GM19035 (cell line): ENCODE data around the gene FBXO38.
"Not testable (repeated sequence)": the region's sequence is repeated elsewhere in the genome, so short reads cannot be mapped to it uniquely, and the experiment has no call there.

Source experiments
- ATAC-seq: cut with Tn5 transposase; IDR thresholded peaks from one replicate; pipeline ENCODE4 v1.9.1; 2021; ENCODE audit not compliant: unreplicated experiment

The FBXO38 gene

DNA sequence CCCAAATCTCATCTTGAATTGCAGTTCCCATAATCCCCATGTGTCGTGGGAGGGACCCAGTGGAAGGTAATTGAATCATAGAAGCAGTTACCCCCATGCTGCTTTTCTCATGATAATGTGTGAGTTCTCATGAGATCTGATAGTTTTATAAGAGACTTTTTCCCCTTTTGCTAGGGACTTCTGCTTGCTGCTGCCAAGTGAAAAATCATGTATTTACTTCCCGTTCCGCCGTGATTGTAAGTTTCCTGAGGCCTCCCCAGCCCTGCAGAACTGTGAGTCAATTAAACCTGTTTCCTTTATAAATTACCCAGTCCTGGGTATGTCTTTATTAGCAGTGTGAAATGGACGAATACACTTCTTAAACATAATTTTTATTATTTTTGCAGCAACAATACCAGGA is 85.0 kb downstream of the FBXO38 start:
- not testable (repeated sequence) for ATAC-seq

GRCh38 chr5:148469501-148469935 is 85.8 kb downstream of the FBXO38 start:
- ATAC-seq: no peak

- no peak for ATAC-seq
These were observed 87.6 kb downstream of the FBXO38 start for GRCh38 chr5:148471379-148471778.

DNA sequence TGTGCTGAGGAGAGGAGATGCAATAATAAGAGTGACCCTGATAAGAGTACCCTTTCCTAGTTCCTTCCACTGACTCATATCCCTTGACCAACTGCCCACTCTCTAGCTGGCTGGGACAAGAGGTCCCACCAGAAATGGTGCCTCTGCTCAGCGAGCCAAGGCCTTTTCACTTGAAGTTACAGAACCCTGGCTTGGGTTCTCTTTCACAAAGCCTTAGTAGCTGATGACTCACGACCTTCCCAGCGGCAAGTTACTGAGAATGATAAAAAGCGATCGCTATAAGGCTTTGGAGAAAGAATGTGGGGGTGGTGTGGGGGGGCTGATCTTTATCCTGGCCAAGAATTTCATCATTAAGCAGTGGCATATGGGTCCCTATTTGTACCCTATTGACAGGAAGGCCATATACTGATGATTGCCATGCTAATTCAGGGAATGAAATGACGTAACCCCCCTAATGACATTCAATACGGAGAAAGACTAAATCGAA is 90.3 kb downstream of the FBXO38 start:
- ATAC-seq: no peak

- ATAC-seq: no peak
These were observed 92.5 kb downstream of the FBXO38 start for GRCh38 chr5:148476302-148476701.

- no peak for ATAC-seq
These were observed 93.7 kb downstream of the FBXO38 start for GRCh38 chr5:148477429-148477828.

DNA sequence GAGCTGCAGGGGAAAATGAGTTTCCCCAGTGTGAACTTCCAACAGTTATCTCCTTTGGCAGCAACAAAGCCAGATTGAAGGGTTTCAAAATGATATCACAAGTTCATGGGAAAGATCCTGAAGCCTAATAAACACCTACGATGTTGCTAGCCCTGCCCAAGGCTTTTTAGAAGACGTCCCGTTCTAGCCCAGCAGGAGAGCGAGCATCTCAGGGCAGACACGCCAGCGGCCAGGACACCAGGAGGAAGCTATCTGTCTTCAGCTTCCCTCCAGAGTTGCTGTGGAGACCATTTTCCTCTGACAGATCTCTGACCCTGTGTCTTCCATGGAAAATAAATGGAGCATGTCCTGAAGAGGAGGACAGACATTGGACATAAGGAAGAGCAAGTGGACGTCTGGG is 98.4 kb downstream of the FBXO38 start:
- ATAC-seq: no peak

DNA sequence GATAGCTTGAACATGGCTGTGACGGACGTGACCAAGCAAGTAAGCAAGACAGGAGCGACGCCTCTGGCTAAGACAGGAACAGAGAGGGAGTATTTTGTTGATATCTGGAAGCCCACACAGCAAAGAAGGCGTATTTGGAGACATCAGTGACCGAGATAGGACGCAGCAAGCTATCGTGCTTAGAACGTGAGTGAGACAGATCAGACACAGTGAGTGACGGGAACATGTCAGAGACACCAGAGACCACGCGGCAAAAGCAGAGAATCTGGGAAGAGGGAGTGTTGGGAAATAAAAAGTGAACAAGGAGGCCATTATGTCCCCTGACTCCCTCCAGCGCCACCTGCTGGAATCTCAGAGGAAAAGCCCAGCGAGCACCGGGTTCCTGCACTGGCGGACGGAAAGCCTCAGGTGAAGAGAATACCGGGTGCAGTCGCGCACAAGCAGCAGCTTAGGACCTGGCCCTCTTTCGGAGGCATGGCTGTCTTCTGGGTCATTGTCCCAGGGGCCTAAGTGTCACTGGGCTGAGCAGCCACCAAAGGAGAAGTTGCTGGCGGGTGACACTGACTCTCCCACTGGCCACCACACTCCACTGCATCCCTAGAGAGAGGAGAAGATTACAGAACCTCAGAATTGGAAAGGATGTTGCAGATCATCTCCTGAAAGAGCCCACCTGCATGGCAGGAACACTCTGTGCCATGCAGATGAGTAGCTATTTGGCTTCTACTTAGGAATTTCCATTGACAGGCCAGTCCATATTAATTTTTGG is 99.1 kb downstream of the FBXO38 start:
- ATAC-seq: peak; percentile 91

DNA sequence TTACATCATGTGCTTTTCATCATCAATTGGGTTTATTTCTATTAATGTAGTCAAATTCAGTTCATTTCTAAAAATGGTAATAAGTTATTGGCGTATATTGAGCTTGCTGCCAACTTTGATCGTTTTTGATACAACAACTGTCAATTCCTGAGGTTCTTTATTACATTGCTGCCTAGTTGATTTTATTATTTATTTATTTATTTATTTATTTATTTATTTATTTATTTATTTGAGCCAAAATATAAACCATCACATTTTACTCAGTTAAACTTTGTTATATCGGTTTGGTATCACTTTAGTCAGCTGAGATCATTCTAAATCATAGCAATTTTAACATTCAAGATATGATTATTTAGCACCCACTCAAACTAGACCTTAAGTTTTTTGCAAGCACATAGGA is 100.0 kb downstream of the FBXO38 start:
- ATAC-seq: no peak

DNA sequence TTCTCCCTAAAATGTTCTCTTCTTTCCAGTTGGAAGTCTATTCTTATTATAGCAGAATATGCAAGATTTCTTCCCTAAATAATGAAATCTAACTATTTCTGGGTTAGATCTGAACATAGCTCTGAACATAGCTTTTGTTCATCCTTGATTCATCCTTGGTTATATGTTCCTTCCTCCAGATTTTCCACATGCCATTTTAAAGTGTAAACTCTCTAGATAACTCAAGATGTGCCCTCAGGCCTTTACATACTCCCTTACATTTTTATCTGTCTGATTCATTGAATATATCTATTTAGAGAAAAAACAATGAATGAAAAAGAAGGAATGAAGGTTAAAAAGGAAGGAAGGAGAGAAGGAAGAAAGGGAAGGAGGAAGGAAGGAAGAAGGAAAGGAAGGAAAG is 100.9 kb downstream of the FBXO38 start:
- no peak for ATAC-seq

GRCh38 chr5:148486456-148486855 is 102.7 kb downstream of the FBXO38 start:
- no peak for ATAC-seq

- ATAC-seq: no peak
These were observed 105.0 kb downstream of the FBXO38 start for GRCh38 chr5:148488757-148489156.

DNA sequence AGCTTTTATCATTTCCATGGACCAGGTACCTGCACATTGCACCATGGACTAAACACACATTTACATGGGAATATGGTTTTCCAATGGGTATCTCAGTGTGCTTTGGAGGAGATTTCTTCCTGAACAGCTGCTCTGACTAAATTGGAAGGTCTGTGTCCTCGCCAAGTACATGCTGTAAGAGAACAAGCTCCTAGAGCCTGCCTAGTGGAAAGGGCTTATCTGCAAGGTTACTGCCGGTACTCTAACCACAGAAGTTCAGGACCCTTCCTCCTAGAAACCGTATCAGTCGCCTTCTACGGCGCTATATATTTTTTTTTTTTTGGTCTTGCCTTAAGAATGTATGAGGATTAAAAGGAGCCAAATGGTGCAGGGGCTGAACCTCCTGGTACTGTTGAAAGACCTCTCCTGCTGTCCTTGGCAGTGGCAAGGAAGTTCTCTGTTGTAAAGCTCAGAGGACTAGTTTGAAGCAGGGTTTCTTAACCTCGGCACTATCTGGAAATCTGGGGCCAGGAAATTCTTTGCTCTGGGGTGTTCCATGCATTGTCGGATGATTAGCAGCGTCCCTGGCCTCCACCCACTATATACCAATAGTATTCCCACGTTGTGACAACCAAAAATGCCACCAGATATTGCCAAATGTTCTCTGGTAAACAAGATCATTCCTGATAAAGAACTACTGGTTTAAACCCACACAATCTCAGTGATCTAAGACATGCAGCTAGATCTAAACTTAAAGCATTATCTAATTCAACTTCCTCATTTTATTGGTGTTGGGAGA is 107.4 kb downstream of the FBXO38 start:
- ATAC-seq: no peak

DNA sequence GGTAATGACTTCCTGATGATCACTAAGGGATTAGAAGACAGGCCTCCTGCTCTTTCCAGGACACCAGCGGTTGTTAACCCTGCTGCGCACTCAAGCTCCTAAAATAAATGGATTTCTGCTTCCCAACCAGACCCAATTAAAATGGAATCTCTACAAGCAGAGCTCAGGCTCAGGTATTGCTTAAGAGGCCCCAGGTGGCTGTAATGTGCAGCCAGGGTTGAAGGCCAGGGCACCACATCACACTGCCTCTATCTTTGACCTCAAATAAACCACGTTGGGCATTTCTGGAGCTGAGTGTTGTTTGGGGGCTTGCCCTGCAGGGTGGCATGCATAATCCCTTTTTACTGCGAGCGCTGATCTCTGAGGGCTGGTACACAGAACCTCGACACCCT is 108.0 kb downstream of the FBXO38 start:
- ATAC-seq: no peak

GRCh38 chr5:148492351-148492750 is 108.6 kb downstream of the FBXO38 start:
- ATAC-seq: no peak
